HG02678 (cell line): ENCODE data around the gene ZAR1L.
"Not testable (repeated sequence)": the region's sequence is repeated elsewhere in the genome, so short reads cannot be mapped to it uniquely, and the experiment has no call there.

ENCODE experiments used
- ATAC-seq: cut with Tn5 transposase; IDR thresholded peaks from one replicate; pipeline ENCODE4 v1.9.1; 2021; ENCODE audit warnings: mild to moderate bottlenecking, moderate library complexity; ENCODE audit not compliant: unreplicated experiment

The ZAR1L gene

GRCh38 chr13:32315238-32316027 lies at the start of gene ZAR1L, which contains the start of gene BRCA2:
TSS of gene ZAR1L (minus strand) at chr13:32315363. CDS start at chr13:32311925, 3,438 bp downstream.
TSS of gene BRCA2 (plus strand) at chr13:32315508. CDS start at chr13:32316461, 953 bp downstream.
- peak; percentile 94 for ATAC-seq

GRCh38 chr13:32362574-32362973 lies 47.4 kb upstream of the ZAR1L start:
- no peak for ATAC-seq

GRCh38 chr13:32355935-32356334 lies 40.8 kb upstream of the ZAR1L start:
- not testable (repeated sequence) for ATAC-seq

GRCh38 chr13:32354040-32354439 lies 38.9 kb upstream of the ZAR1L start:
- ATAC-seq: no peak

GRCh38 chr13:32350839-32351441 lies 35.8 kb upstream of the ZAR1L start:
- ATAC-seq: not testable (repeated sequence)

GRCh38 chr13:32347651-32348050 lies 32.5 kb upstream of the ZAR1L start:
- no peak for ATAC-seq

- ATAC-seq: no peak
These were observed 25.8 kb upstream of the ZAR1L start for GRCh38 chr13:32340914-32341313.

GRCh38 chr13:32334671-32335070 lies 19.5 kb upstream of the ZAR1L start:
- no peak for ATAC-seq

- ATAC-seq: no peak
These were observed 15.3 kb upstream of the ZAR1L start for GRCh38 chr13:32330441-32330840.

GRCh38 chr13:32323912-32324311 lies 8.7 kb upstream of the ZAR1L start:
- no peak for ATAC-seq

GRCh38 chr13:32320528-32320927 lies 5.4 kb upstream of the ZAR1L start:
- no peak for ATAC-seq

GRCh38 chr13:32317716-32318465 lies 2.7 kb upstream of the ZAR1L start:
- no peak for ATAC-seq

GRCh38 chr13:32316501-32316900 lies 1.3 kb upstream of the ZAR1L start:
- no peak for ATAC-seq

- ATAC-seq: peak; percentile 50
These were observed 821 bp upstream of the ZAR1L start for GRCh38 chr13:32316028-32316339.

GRCh38 chr13:32314271-32315237 lies 609 bp downstream of the ZAR1L start:
- peak; percentile 18 for ATAC-seq

- ATAC-seq: no peak
These were observed 3.8 kb downstream of the ZAR1L start for GRCh38 chr13:32311188-32311897.

GRCh38 chr13:32310134-32310706 lies 4.9 kb downstream of the ZAR1L start:
- ATAC-seq: peak; percentile 73

- ATAC-seq: peak; percentile 32
These were observed 5.6 kb downstream of the ZAR1L start for GRCh38 chr13:32309312-32310133.

GRCh38 chr13:32305646-32306045 lies 9.5 kb downstream of the ZAR1L start:
- ATAC-seq: no peak
